NCI-H2227 treated with DMSO at 0.1 percent for 48 hours (cell line): ENCODE data around the gene HIP1.
"Not testable (repeated sequence)": the region's sequence is repeated elsewhere in the genome, so short reads cannot be mapped to it uniquely, and the experiment has no call there.

ENCODE experiments used
- DNase-seq: peaks from one replicate; lab custom pipeline; 2025; lab: John Stamatoyannopoulos, UW

Gene HIP1

GRCh38 chr7:75492020-75492419 is 246.7 kb downstream of the HIP1 start, which contains the start of gene SPDYE5:
Gene SPDYE5, plus strand, starts transcription at chr7:75492320. Its CDS starts 1,728 bp downstream, at chr7:75494048.
- not testable (repeated sequence) for DNase-seq

DNA sequence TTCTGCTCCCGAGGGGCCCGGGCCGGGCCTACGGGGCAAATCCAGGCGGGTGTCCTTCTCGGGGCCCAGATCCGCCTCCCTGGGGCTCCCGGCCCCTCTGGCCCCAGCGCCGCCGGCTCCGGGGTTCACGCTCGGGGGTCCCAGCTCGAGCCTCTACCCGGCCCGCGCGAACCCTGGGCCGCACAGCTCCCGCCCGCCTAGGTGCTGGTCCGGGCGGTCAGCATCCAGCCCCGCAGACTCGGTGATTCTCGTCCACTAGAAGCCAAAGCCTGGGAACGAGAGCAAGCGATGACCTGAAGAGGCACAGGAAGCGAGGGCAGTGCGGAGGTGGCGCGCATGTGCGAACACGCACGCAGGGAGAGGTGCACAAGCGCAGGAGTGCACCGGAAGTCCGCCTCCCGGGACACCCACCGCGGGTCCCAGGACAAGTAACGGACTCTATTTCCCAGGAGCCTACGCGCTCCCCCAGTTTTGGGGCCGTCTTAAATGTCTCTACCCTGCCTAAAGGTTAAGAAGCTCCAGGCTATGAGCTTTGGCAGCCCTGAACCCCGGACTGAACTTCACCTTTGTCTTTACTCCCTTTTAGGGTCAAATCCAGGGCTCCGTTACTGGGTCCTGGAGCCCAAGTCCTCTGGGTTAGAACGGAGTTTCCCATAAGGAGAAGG is 252.6 kb downstream of the HIP1 start, which contains the start of gene POM121C:
Gene POM121C (minus strand): TSS at position 321 of the 665 bp plus-strand sequence. CDS start 44,803 bp downstream, outside the sequence.
- DNase-seq: peak; percentile 83

GRCh38 chr7:75485355-75485978 is 253.3 kb downstream of the HIP1 start:
- not testable (repeated sequence) for DNase-seq
